CD14-positive monocyte (primary cell): ENCODE data around the gene LTO1. TPM values are rescaled to one million over a fixed set of nuclear protein-coding genes. Genes with fewer than 3 reads are reported as not detected.

Experiments
- DNase-seq, 3 donors: peaks; one replicate each; pipeline ENCODE4 v3.0.0-alpha.2; 2011 to 2022
- H2AFZ ChIP-seq: 2 replicates; pipeline ENCODE4 v1.6.0; 2012; ENCODE audit warnings: mild to moderate bottlenecking, low read depth, low read length, inconsistent platforms; ENCODE audit not compliant: insufficient read depth, poor library complexity, severe bottlenecking
- H3K27ac ChIP-seq, 2 donors: 1 replicate in 1 of 2; 2 replicates in 1 of 2; pipeline ENCODE4 v1.5.1; 2012 to 2013; ENCODE audit warnings: low read length in 2 of 2, control low read depth in 1 of 2, inconsistent platforms in 1 of 2, low read depth in 1 of 2, mild to moderate bottlenecking in 1 of 2
- H3K27me3 ChIP-seq, 2 donors: one replicate each; pipeline versions ENCODE4 v1.6.0 to v1.6.1; 2011 to 2013; ENCODE audit warnings: low read length in 2 of 2; ENCODE audit not compliant: control insufficient read depth in 2 of 2, insufficient read depth in 2 of 2
- H3K36me3 ChIP-seq, 2 donors: replicated peaks in 1 of 2; 1 replicate in 1 of 2; 2 replicates in 1 of 2; pipeline versions ENCODE4 v1.5.1 to v1.6.1; 2012 to 2013; ENCODE audit warnings: low read length in 2 of 2, control low read depth in 1 of 2, inconsistent platforms in 1 of 2, mild to moderate bottlenecking in 1 of 2; ENCODE audit not compliant: insufficient read depth in 2 of 2, control insufficient read depth in 1 of 2
- H3K4me1 ChIP-seq, 2 donors: 1 replicate in 1 of 2; 2 replicates in 1 of 2; pipeline versions ENCODE4 v1.5.1 to v1.6.1; 2012 to 2013; ENCODE audit warnings: low read length in 2 of 2, control low read depth in 1 of 2, inconsistent platforms in 1 of 2, mild to moderate bottlenecking in 1 of 2, moderate library complexity in 1 of 2; ENCODE audit not compliant: insufficient read depth in 2 of 2, control insufficient read depth in 1 of 2
- H3K4me2 ChIP-seq: replicated peaks from 2 replicates; pipeline ENCODE3; 2012; ENCODE audit warnings: low read length, moderate library complexity, mild to moderate bottlenecking; ENCODE audit not compliant: poor library complexity, severe bottlenecking; ENCODE audit errors: extremely low read depth
- H3K4me3 ChIP-seq, 3 experiments: fragments of 200-600 bp in 1 of 3; sonication (generic) in 1 of 3; replicated peaks in 1 of 3; 1 replicate in 2 of 3; 2 replicates in 1 of 3; pipeline ENCODE4 v1.5.1; 2011 to 2013; ENCODE audit warnings: low read length in 3 of 3, mild to moderate bottlenecking in 3 of 3, control low read depth in 2 of 3, low read depth in 2 of 3, inconsistent platforms in 1 of 3, moderate library complexity in 1 of 3
- H3K79me2 ChIP-seq: 2 replicates; pipeline ENCODE4 v1.6.0; 2012; ENCODE audit warnings: mild to moderate bottlenecking, control low read depth, inconsistent platforms, low read length, moderate library complexity; ENCODE audit not compliant: insufficient read depth
- H3K9ac ChIP-seq: 2 replicates; pipeline ENCODE4 v1.6.0; 2017; ENCODE audit warnings: low read length, mild to moderate bottlenecking; ENCODE audit not compliant: insufficient read depth, poor library complexity, severe bottlenecking
- H3K9me3 ChIP-seq, 2 donors: replicated peaks in 1 of 2; 1 replicate in 1 of 2; 2 replicates in 1 of 2; pipeline versions ENCODE4 v1.5.1 to v1.6.1; 2012 to 2013; ENCODE audit warnings: low read length in 2 of 2, control low read depth in 1 of 2; ENCODE audit not compliant: control insufficient read depth in 1 of 2, insufficient read depth in 1 of 2
- H4K20me1 ChIP-seq: 2 replicates; pipeline ENCODE4 v1.6.0; 2012; ENCODE audit warnings: mild to moderate bottlenecking, low read length, control low read depth, moderate library complexity; ENCODE audit not compliant: insufficient read depth
- H3K27ac Mint-ChIP-seq, 7 donors: one replicate each; pipeline ENCODE4 v1.8.0; 2020; ENCODE audit warnings: mild to moderate bottlenecking in 7 of 7, mixed read lengths in 7 of 7, moderate library complexity in 6 of 7, inconsistent platforms in 2 of 7
- H3K27me3 Mint-ChIP-seq, 3 donors: one replicate each; pipeline ENCODE4 v1.8.0; 2021 to 2022; ENCODE audit warnings: low read depth in 3 of 3, mild to moderate bottlenecking in 3 of 3, mixed read lengths in 3 of 3, moderate library complexity in 3 of 3, inconsistent platforms in 1 of 3
- H3K36me3 Mint-ChIP-seq, 2 donors: one replicate each; pipeline ENCODE4 v1.8.0; 2020; ENCODE audit warnings: mixed read lengths in 2 of 2, inconsistent platforms in 1 of 2, mild to moderate bottlenecking in 1 of 2
- H3K4me1 Mint-ChIP-seq: one replicate; pipeline ENCODE4 v1.8.0; 2020; ENCODE audit warnings: mild to moderate bottlenecking, mixed read lengths
- H3K4me3 Mint-ChIP-seq, 2 donors: one replicate each; pipeline ENCODE4 v1.8.0; 2020; ENCODE audit warnings: mild to moderate bottlenecking in 2 of 2, mixed read lengths in 2 of 2, moderate library complexity in 1 of 2
- H3K9me3 Mint-ChIP-seq, 7 donors: one replicate each; pipeline ENCODE4 v1.8.0; 2020 to 2022; ENCODE audit warnings: mixed read lengths in 7 of 7, mild to moderate bottlenecking in 6 of 7, moderate library complexity in 6 of 7, inconsistent platforms in 2 of 7
- CTCF ChIP-seq: fragments of 200-600 bp; IDR thresholded peaks from one replicate; pipeline ENCODE4 v1.8.0; 2022; ENCODE audit warnings: antibody characterized with exemption, mild to moderate bottlenecking
- WGBS: methylation state at CpG from one replicate; pipeline ENCODE4 v1.1.5; 2013; ENCODE audit warnings: missing lambda C conversion rate; ENCODE audit not compliant: insufficient coverage; 5-methylcytosine and 5-hydroxymethylcytosine counted together
- intact Hi-C, 2 donors: fragments of 100-400 bp; cut with micrococcal nuclease; formaldehyde crosslinking; loops; one replicate each; pipeline versions ENCODE4 v1.15.0 to v1.15.1; 2023
- polyA plus RNA-seq, 3 donors: library from polyadenylated mRNA; depleted of rRNA in 1 of 3; unstranded in 2 of 3; stranded (reverse) in 1 of 3; fragments of 300-500 nt in 2 of 3; fragments of >200 nt in 1 of 3; fragmentation: Illumina TruSeq in 2 of 3; gene quantifications; 1 replicate in 2 of 3; 2 replicates in 1 of 3; pipeline ENCODE4 v1.2.3, GENCODE V29; 2012 to 2021

Gene LTO1
- polyA plus RNA-seq, 3 donors: 3.9 to 27.1 (median 5.2) TPM

- peaks cover 48 to 78% (median 60%) of the 10 kb centered on the region in 3 donors for H3K27me3 Mint-ChIP-seq
- Histone ChIP-seq H3K79me2 (no peaks in the 10 kb centered on the region), H3K27ac (no peak overlapping the region), H3K4me1 (peaks cover 24 to 28% of the 10 kb centered on the region in 2 donors), H3K27me3 (peaks cover 31 to 57% of the 10 kb centered on the region in 2 donors), H4K20me1 (no peaks in the 10 kb centered on the region), H3K9me3 (peaks cover 14 to 20% of the 10 kb centered on the region in 2 donors), H3K36me3 (no peaks in the 10 kb centered on the region), H3K4me3 (no peak overlapping the region), H3K9ac (no peak overlapping the region), H2AFZ (no peak overlapping the region), H3K4me2 (no peak overlapping the region)
- intact Hi-C loops: no loop called here
- DNase-seq: no peak
- H3K27ac Mint-ChIP-seq: no peak overlapping the region
- peaks cover 8 to 32% (median 17%) of the 10 kb centered on the region in 7 donors for H3K9me3 Mint-ChIP-seq
- WGBS: 100% methylated on average over 1 of the region's 6 CpGs
- no peak for TF ChIP-seq CTCF
- H3K4me1 Mint-ChIP-seq: peaks cover 16% of the 10 kb centered on the region
- H3K36me3 Mint-ChIP-seq: peaks cover 0 to 2% of the 10 kb centered on the region in 2 donors
- no peak overlapping the region for H3K4me3 Mint-ChIP-seq
Observed at GRCh38 chr11:69634069-69634468, 41.1 kb downstream of the LTO1 start.

GRCh38 chr11:69632900-69633299, 42.3 kb downstream of the LTO1 start:
- 100% methylated on average over 2 of the region's 4 CpGs for WGBS
- H3K9me3 ChIP-seq: peaks cover 19 to 22% of the 10 kb centered on the region in 2 donors
- Mint-ChIP-seq H3K36me3 (no peaks in the 10 kb centered on the region), H3K9me3 (peaks cover 10 to 29% (median 18%) of the 10 kb centered on the region in 7 donors), H3K27me3 (peaks cover 42 to 67% (median 52%) of the 10 kb centered on the region in 3 donors), H3K4me3 (no peak overlapping the region), H3K4me1 (peaks cover 10% of the 10 kb centered on the region), H3K27ac (no peak overlapping the region)
- no peaks in the 10 kb centered on the region for H3K36me3 ChIP-seq
- peaks cover 13 to 16% of the 10 kb centered on the region in 2 donors for H3K4me1 ChIP-seq
- no peak overlapping the region for H3K4me3 ChIP-seq
- peaks cover 24 to 45% of the 10 kb centered on the region in 2 donors for H3K27me3 ChIP-seq
- intact Hi-C loops: no loop called here
- no peak for DNase-seq
- H2AFZ ChIP-seq: no peak overlapping the region
- no peak for TF ChIP-seq CTCF
- no peak overlapping the region for H3K27ac ChIP-seq
- no peak overlapping the region for H3K9ac ChIP-seq
- no peaks in the 10 kb centered on the region for H3K79me2 ChIP-seq
- no peaks in the 10 kb centered on the region for H4K20me1 ChIP-seq
- H3K4me2 ChIP-seq: no peak overlapping the region
